C1 segment of cervical spinal cord (tissue), 14 donors: ENCODE data around the gene WDR83.
A peak's percentile ranks its signal among the peaks of the same experiment; 100 is the strongest.
"Not testable (repeated sequence)": the region's sequence is repeated elsewhere in the genome, so short reads cannot be mapped to it uniquely, and the experiment has no call there.

Experiments
- DNase-seq, 14 donors: peaks; one replicate each; lab custom pipeline; 2025; lab: John Stamatoyannopoulos, UW

The WDR83 gene, protein sequence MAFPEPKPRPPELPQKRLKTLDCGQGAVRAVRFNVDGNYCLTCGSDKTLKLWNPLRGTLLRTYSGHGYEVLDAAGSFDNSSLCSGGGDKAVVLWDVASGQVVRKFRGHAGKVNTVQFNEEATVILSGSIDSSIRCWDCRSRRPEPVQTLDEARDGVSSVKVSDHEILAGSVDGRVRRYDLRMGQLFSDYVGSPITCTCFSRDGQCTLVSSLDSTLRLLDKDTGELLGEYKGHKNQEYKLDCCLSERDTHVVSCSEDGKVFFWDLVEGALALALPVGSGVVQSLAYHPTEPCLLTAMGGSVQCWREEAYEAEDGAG

DNA sequence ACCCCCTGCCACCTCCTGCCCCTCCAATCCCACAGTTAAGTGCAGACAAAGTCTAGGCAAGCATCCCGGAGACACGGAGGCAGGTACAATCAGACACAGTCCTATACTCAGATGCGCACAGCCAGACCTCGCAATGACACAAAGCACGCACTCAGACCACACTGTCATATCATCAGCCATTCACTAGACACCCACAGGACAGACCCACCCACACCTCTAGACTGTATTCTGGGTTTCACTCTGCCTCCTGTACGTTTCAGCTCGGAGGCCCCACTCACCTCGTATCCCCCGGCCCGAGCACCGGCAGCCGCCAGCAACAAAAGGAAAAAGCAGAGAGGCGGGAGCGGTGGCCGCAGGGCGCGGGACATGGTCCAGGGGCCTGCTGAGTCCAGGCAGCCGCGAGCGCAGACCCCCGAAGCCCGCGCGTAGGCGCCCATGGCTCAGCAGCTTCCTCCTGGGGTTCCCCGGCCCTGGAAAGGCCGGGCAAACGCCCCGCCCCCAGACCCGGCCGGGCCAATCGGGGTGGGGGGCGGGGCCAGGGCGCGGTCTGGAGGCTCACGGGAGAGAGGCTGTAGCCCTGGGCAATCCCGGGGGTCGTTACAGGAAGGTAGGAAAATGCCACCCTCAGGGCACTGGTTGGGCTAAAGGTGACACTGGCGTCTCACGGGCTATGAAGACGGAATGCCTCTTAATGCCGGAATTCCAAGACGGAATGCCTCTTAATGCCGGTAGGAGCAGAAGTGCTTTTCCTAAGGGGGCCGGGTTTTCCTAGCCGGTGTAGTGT lies at the start of gene WDR83, which contains the start of gene MAN2B1:
TSS of gene WDR83 (plus strand) at position 543 of the 784 bp plus-strand sequence. CDS start 2,984 bp downstream, outside the sequence.
TSS of gene MAN2B1 (minus strand) at position 478 of the 784 bp plus-strand sequence. CDS start at position 437, 41 bp downstream.
- DNase-seq: peak in 13 of 14 donors; percentile 10 to 83 (median 42)

DNA sequence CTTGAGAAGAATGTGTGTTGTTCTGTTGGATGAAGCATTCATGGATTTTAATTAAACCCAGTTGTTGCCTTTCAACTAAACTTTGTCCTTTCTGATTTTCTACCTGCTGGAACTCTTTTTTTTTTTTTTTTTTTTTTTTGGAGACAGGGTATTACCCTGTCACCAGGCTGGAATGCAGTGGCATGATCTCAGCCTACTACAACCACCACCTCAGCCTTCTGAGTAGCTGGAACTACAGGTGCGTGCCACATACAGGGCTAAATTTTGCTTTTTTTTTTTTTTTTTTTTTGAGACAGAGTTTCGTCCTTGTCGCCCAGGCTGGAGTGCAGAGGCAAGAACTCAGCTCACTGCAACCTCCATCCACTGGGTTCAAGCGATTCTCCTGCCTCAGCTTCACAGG lies 49.0 kb upstream of the WDR83 start:
- no peak for DNase-seq

DNA sequence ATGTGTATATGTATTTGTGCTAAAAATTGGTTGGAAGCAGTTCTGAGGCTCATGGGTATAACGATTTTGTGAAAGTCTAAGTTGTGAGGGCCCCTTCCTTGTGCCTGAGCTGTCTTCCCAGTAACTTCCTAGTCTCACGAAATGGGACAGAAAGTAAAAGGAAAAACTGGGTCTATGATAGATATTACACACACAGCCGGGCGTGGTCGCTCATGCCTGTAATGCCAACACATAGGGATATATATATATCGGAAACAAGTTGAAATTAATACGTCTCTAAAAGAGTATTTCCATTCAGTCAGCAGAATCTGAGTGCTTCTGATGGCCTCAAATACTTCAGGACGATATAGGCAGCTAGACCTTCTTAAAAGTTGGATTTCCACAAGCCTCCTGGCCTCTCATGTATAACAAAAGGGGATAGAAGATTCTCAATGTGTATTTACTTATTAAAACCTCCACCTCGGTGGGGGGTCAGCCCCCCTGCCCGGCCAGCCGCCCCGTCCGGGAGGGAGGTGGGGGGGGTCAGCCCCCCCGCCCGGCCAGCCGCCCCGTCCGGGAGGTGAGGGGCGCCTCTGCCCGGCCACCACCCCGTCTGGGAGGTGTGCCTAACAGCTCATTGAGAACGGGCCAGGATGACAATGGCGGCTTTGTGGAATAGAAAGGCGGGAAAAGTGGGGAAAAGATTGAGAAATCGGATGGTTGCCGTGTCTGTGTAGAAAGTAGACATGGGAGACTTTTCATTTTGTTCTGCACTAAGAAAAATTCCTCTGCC lies 45.2 kb upstream of the WDR83 start:
- DNase-seq: not testable (repeated sequence)

DNA sequence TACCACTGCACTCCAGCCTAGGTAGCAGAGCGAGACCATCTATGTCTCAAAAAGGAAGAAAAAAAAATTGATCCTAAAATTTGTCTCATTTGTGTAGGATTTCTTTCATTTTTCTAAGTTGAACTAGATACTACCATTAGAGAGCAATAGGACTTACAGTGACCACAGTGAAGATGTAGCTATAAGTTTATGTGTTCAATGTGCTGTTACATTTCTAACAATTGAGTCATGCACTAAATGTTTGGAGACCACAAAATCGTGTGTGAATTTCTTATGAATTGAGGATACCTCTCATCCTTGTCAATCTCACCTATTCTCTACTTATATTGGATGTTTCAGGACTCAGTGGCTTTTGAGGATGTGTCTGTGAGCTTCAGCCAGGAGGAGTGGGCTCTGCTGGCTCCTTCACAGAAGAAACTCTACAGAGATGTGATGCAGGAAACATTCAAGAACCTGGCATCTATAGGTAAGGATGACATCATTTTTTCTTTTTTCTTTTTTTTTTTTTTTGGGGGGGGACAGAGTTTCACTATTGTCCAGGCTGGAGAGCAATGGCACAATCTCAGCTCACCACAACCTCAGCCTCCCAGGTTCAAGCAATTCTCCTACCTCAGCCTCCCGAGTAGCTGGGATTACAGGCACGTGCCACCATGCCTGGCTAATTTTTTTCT lies 43.1 kb upstream of the WDR83 start:
- DNase-seq: no peak

DNA sequence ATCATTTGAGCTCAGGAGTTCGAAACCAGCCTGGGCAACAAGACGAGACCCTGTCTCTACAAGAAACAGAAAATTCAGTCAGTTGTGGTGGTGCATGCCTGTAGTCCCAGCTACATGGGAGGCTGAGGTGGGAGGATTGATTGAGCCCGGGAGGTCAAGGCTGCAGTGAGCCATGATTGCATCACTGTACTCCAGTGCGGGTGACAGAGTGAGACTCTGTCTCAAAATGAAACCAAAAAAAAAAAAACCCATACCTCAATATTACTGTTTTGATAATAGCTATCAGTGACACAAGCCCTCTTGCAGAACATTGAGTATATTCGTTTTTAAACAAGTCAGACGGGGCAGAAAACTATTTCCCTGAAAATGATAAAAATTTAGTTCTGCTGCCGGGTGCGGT lies 39.6 kb upstream of the WDR83 start:
- DNase-seq: no peak

DNA sequence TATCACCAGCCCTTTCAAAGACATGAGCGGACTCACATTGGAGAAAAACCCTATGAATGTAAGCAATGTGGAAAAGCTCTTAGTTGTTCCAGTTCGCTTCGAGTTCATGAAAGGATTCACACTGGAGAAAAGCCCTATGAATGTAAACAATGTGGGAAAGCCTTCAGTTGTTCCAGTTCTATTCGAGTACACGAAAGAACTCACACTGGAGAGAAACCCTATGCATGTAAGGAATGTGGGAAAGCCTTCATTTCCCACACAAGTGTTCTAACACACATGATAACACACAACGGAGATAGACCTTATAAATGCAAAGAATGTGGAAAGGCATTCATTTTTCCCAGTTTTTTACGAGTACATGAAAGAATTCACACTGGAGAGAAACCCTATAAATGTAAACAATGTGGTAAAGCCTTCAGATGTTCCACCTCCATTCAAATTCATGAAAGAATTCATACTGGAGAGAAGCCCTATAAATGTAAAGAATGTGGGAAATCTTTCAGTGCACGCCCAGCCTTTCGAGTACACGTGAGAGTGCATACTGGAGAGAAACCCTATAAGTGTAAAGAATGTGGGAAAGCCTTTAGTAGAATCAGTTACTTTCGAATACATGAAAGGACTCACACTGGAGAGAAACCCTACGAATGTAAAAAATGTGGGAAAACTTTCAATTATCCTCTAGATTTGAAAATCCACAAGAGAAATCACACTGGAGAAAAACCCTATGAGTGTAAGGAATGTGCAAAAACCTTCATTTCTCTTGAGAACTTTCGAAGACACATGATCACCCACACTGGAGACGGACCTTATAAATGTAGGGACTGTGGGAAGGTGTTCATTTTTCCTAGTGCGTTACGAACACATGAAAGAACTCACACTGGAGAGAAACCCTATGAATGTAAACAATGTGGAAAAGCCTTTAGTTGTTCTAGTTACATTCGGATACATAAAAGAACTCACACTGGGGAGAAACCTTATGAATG lies 38.3 kb upstream of the WDR83 start:
- DNase-seq: no peak

DNA sequence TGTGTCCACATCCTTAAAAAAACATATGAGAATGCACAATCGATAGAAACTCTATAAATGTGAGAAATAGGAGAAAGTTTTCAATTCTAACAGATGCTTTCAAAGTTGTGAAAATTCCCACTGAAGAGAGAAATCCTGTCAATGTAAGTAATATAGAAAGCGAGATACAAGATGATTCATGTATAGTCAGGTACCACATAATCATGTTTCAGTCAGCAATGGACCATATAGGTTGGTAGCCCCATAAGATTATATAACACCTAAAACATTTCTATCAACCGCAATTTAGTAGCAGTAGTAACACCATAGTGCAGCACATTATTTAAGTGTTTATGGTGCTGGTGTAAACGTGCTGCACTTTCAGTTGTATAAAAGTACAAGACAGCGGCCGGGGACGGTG lies 37.4 kb upstream of the WDR83 start:
- DNase-seq: no peak

DNA sequence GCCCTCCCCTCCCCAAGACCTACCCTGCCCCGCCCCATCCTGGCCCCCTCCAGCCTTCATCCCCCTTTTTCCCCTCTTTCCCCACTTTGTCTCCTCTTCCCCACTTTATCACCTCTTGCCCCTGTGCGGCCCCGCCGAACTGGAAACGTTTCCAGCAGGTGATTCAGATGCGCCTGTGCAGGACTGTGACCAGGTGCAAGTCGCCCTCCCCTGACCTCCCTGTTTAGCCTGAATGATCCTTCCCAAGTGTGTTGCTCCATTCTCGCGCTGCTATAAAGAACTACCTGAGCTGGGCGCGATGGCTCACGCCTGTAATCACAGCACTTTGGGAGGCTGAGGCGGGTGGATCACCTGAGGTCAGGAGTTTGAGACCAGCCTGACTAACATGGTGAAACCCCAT lies 30.0 kb upstream of the WDR83 start:
- DNase-seq: no peak

DNA sequence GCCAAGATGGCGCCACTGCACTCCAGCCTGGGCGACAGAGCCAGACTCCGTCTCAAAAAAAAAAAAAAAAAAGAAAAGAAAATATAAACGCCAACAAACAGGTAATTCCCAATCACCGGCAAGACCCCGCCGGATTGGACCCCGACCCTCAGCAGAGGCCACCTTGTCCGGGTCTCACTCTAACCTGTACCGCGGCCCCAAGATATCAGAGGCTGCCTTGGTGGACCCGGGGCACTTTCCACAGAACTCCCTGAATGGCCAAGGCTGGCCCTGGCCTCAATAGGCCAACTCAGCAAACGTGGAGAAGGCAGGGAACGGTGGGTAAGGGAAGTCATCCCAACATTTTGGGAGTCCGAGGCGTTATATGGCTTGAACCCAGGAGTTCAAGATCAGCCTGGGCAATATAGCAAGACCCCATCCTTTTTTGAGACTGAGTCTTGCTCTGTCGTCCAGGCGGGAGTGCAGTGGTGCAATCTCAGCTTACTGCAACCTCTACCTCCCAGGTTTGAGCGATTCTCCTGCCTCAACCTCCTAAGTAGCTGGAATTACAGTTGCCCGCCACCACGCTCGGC lies 27.9 kb upstream of the WDR83 start:
- no peak for DNase-seq

DNA sequence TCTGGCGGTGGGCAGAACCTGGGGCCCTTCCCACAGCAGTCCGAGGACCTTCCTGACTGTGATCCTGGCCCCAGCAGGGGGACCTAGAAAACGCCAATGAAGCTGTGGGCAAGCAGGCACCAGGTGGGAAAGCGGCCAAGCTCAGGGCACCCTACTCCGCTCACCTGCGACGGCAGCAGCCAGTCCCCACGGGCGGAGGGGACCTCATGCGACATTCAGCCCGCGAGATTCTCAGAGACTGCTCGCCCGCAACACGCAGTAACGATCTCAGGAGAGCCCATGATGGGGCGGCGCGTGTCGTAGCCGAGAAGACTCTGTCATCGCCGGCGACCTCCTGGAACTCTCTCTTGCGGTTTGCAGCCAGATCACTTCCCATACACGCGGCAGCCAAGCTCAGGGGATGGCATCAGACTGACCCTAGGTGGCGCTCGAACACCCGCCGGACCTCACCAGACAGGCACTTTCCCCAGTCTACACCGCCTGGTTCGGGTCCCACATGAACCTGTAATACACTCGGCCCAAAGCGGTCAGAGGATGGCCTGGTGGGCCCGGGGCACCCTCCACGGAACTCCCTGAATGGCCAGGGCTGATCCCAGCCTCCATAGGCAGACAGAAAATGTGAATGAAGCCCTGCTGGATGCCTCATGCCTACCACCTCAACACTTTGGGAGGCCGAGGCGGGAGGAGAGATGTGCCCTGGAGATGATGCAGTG lies 26.6 kb upstream of the WDR83 start:
- peak in 12 of 14 donors; percentile 25 to 65 (median 50) for DNase-seq

DNA sequence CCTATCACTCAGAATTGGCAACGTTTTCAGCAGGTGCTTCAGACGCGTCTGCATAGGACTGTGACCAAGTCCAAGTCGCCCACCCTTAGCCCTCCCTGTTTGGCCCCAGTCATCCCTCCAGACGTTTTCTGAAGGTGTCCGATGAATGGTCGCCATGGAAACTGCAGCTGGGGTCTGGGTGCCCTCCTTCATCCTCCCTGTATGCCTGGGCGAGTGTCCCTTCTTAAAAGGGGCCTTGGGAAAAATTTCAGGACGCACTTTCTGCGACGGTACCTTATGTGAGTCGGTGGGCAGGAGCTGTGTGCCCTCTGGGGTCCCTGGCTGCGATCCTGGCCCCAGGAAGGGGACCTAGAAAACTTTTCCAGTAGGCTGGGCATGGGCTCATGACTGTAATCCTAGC lies 25.2 kb upstream of the WDR83 start:
- no peak for DNase-seq

DNA sequence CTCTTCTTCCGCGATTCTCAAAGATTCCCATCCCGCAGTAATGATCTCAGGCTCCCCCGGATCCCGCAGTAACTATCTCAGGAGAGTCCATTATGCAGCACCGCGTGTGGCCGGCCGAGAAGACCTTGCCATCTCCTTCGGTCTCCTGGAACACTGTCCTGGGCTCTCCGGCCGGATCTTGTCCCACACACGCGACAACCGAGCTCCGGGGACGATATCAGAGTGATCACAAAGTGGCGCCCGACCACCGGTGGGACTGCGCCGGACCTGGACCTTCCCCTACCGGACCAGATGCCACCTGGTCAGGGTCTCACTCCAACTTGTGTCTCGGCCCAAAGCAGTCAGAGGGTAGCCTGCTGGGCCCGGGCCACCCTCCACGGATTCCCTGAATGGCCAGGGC lies 24.1 kb upstream of the WDR83 start:
- no peak for DNase-seq

DNA sequence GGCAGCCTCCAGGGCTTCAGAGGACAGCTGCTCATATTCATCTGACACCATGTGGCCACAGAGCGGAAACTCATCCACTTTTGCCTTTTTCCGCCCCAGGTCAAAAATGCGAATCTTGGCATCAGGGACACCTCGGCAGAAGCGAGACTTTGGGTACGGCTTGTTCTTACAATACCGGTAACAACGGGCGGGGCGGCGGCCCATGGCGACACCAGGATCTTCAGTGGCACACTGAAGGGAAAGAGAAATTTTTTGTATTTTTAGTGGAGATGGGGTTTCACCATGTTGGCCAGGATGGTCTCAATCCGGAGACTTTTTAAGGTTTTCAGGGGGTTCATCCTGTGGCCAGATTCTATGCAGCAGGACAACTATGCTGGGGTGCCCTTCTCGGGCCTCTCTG lies 22.9 kb upstream of the WDR83 start:
- not testable (repeated sequence) for DNase-seq

DNA sequence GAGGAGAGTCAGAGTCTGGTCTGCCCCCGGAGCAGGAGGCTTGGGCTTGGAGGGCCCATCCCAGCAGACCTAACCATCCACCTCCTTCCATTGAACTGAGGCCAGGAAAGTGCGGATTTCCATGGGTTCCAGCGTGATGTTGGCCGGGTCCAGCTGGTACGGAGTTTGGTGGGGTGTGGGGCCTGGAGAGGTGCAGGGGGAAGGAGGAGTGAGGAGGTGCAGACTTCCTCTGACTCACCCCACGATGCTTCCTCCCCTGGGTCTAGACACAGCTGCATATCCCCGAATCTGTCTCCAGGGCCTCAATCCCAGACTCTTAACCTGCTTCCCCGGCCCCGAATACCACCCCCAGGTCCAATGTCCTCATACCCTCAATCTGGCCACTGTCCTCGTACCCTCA lies 20.1 kb upstream of the WDR83 start:
- no peak for DNase-seq

DNA sequence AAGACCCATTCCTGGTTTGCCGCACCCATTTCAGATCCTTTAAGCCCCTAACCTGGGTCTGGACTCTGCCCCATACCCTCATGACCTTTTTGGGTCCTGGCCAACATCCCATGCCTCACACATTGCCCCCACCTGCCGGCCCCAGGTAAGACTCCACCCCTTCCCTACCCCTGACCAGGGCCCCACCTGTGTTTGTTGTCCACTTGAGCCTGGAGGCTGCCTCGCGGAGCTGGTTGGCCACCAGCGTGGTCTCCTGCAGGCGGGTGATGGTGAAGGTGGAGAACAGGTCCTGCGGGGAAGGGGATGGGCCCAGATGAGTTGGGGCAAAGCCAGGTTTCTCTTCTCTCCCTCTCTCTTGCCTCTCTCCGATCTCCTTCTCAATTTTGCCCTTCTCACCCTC lies 19.6 kb upstream of the WDR83 start:
- DNase-seq: no peak

DNA sequence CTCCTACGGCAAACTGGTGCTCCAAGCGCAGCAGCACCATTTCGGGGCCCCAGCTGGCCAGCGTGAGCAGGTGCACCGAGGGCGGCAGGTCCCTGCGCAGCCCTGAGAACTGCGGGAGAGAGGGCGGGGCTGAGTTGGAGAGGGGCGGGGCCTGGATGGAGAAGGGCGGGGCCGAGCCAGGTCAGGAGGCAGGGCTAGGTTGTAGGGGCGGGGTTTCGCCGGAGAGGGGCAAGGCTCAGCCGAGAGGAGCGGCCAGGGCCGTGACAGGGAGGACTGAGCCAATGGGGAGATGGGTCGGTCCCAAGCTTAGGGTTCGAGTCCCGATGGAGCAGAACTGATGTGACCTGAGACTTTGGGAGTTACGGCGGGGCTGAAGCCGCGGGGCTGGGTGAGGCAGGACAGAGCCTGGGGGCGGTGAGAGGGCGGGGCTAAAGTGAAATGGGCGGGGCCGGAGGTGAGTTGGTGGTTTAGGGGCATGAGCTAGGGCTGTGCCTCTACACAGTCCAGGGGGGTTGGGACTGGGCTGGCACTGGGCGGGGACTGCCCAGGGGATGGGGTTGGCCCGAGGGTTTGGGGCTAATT lies 19.0 kb upstream of the WDR83 start:
- peak in 3 of 14 donors; percentile 5 to 35 (median 16) for DNase-seq

DNA sequence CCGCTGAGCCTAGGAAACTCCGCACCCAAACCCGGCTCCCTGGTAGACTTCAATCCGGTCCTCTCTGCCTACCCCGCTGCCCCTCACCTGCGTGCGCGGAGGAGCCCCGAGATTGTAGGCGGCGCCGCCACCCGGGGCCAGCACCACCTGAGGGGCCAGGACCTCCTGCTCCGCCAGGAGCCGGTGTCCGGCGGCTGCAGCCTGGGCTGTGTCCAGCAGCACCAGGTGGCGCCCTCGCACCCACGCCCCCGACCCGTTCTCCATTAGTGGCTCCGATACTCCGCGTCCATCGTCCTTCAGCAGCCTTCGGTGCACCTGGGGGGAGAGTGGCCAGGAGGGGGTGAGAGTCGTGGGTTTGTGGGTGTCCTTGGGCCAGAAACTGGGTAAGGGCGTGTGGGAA lies 18.5 kb upstream of the WDR83 start:
- peak in 1 of 14 donors; percentile 7 for DNase-seq

DNA sequence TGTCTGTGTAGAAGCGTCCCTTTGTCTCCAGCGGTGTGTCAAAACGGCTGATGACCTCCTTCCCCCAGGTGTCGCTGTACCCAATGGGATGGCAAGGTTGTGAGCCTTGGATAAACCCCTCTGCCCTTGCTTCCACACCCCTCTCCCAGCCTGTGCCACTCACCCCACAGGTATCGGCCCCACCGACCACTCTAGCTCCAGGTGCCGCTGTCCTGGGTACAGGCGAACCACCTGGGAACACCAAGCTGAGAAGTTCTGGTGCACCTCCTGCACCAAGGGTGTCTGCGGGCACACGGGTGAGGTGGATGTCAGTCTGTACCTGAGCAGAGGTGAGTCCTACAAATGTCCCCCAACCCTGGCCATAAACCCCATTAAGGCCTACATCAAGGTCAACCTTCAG lies 16.7 kb upstream of the WDR83 start:
- DNase-seq: no peak

DNA sequence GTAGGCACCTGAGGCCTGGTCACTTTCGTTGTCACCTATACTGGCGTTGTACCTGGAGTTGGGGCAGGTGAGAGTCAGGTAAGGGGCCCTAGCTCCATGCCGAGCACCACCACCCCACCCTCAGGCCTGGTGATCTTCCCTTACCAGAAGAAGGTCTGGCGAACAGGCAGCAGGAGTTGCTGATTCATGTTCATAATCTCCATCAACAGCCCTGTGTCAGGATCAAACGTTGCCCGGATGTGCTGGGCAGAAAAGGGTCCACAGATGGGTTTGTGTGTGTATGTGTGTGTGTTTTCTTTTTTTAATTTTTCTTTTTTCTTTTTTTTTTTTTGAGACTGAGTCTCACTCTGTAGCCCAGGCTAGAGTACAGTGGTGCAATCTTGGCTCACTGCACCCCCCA lies 14.4 kb upstream of the WDR83 start:
- no peak for DNase-seq
